ENCODE results near the gene GLRA3.

Gene GLRA3

DNA sequence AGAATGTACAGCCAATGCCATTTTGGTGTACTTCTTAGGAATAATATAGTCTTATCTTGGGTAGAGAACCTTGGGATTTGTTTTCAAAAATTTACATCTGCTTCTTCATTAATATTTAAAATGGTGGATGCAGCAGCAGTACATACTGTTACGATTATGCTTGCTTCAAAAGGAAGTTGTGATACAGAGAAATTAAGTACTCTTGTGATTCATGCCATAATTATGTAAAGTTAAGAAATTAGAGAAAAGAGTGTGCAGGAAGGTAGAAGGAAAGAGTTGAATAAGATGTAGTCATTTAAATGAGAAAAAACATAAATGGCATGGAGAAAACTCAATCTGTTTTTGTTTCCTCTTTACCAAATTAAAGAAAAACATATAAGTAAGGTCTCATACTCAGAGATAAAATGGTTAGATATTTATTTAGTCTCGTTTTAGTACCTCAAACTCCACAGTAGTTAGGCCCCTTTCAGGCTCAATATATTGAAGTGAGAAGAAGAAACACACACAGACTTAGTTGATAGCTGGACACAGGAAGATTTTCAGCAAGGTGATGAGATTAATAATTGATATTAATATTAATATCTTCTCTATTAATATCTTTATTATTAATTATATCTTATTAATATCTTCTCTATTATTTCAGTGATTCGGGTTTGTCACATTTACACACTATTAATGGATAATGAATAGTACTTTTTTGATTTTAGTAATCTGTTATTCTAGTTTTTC lies 236.6 kb downstream of the GLRA3 start:
- DNase-seq: no peak

DNA sequence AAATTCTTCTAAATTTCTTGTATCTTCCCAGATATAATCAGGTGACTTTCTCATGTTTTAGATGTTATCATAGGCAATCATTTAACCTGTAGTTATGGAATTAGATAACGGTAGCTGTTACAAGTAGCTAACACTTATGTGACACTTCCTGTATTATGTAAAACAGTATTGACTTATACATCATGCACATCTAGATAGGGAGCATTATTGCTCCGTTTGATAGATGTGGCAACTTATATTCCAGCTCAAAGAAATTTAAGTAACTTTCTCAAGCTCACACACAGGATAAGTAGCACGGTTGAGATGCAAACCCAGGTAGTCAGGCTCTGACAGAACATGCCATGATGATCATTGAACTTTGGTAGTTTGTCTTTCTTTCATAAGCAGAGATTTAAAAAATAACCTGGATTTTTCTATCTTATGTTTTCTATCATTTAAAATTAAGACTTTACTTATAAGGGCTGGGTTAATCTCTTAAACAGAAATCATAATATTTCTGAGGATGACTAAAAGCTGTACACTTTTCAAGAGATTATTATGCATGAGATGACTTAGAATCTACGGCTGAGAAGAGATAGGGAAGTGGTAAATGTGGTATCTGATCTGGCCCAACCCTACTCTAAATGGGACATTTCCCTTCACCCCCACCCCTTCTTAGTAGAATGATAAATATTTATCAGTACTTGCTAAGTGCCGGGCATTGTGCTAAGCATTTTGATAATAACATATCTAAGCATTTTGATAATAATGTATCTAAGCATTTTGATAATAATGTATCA lies 237.6 kb downstream of the GLRA3 start:
- DNase-seq: no peak

DNA sequence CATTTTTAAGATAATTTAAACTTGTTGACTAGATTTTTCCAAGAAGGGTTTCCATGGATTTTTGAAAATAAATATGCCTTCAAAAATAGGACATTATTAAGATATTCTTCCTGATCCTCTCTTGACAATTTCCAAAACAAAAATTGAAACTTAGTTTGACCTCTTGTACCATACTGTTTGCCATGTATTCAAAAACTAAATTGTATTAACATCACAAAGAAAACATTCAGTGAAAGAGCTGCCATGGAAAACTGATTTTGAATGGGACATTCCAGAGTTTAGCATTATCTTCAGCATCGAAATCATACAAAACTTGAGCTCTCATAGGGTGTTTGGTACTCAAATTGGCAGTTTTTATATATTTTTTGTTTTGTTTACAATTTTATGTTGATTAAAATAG lies 238.7 kb downstream of the GLRA3 start:
- no peak for DNase-seq

Measured in GOT3 (cell line).